Fibroblast of lung (primary cell): Measurements from ENCODE around the gene ABHD17C. TPM values are rescaled to one million over a fixed set of nuclear protein-coding genes. Genes with fewer than 3 reads are reported as not detected.
A peak's percentile ranks its signal among the peaks of the same experiment; 100 is the strongest.

Experiments used
- DNase-seq, 2 donors: peaks; one replicate each; pipeline versions ENCODE4 v3.0.0 to v3.0.0-alpha.2; 2010; ENCODE audit warnings: low read depth in 2 of 2
- H2AFZ ChIP-seq: 2 replicates; pipeline ENCODE4 v1.5.1; 2012; ENCODE audit warnings: low read length, control low read depth, inconsistent platforms
- H3K27ac ChIP-seq: 2 replicates; pipeline ENCODE4 v1.5.1; 2011; ENCODE audit warnings: low read length, control low read depth; ENCODE audit not compliant: insufficient read depth
- H3K27me3 ChIP-seq: 2 replicates; pipeline ENCODE4 v1.5.1; 2011; ENCODE audit warnings: mild to moderate bottlenecking, low read length; ENCODE audit not compliant: control insufficient read depth, insufficient read depth
- H3K36me3 ChIP-seq: 2 replicates; pipeline ENCODE4 v1.5.1; 2011; ENCODE audit warnings: low read length; ENCODE audit not compliant: control insufficient read depth, insufficient read depth
- H3K4me1 ChIP-seq: 2 replicates; pipeline ENCODE4 v1.5.1; 2011; ENCODE audit warnings: low read length; ENCODE audit not compliant: control insufficient read depth, insufficient read depth; ENCODE audit errors: extremely low read depth
- H3K4me2 ChIP-seq: 2 replicates; pipeline ENCODE4 v1.5.1; 2011; ENCODE audit warnings: low read length, control low read depth; ENCODE audit not compliant: insufficient read depth; ENCODE audit errors: extremely low read depth
- H3K4me3 ChIP-seq, 4 experiments: fragments of 200-600 bp in 1 of 4; sonication (generic) in 1 of 4; replicated peaks in 1 of 4; 2 replicates each; pipeline ENCODE4 v1.5.1; 2011 to 2016; ENCODE audit warnings: low read length in 4 of 4, low read depth in 3 of 4, mild to moderate bottlenecking in 3 of 4, control low read depth in 2 of 4, inconsistent platforms in 1 of 4, mixed read lengths in 1 of 4; ENCODE audit not compliant: insufficient read depth in 1 of 4; ENCODE audit errors: control extremely low read depth in 1 of 4
- H3K79me2 ChIP-seq: 2 replicates; pipeline ENCODE4 v1.5.1; 2012; ENCODE audit warnings: mild to moderate bottlenecking, low read length, inconsistent platforms; ENCODE audit not compliant: control insufficient read depth, insufficient read depth
- H3K9ac ChIP-seq: 2 replicates; pipeline ENCODE4 v1.5.1; 2011; ENCODE audit warnings: mild to moderate bottlenecking, low read length, control low read depth; ENCODE audit not compliant: insufficient read depth
- H3K9me3 ChIP-seq: 2 replicates; pipeline ENCODE4 v1.5.1; 2012; ENCODE audit warnings: low read depth, low read length; ENCODE audit not compliant: control insufficient read depth, insufficient read depth
- H4K20me1 ChIP-seq: 2 replicates; pipeline ENCODE4 v1.5.1; 2011; ENCODE audit warnings: low read length; ENCODE audit not compliant: control insufficient read depth, insufficient read depth; ENCODE audit errors: extremely low read depth
- EZH2 ChIP-seq: IDR thresholded peaks from 2 replicates; pipeline ENCODE4 v1.5.1; 2012; ENCODE audit warnings: low read length, control low read depth, mild to moderate bottlenecking; ENCODE audit errors: missing control alignments
- polyA plus RNA-seq, 2 donors: library from polyadenylated mRNA; depleted of rRNA in 1 of 2; stranded (reverse) in 1 of 2; unstranded in 1 of 2; fragments of >200 nt; gene quantifications; 2 replicates each; pipeline ENCODE4 v1.2.1, GENCODE V29; 2011 to 2012; ENCODE audit warnings: missing spikeins in 1 of 2
- total RNA-seq: library from RNA; depleted of rRNA; stranded (reverse); fragments of >200 nt; gene quantifications from 2 replicates; pipeline ENCODE4 v1.2.1, GENCODE V29; 2014
- TF ChIP-seq, protein P1 (sequence below), 2 donors: IDR thresholded peaks in 1 of 2; conservative IDR thresholded peaks in 1 of 2; 1 replicate in 1 of 2; 2 replicates in 1 of 2; pipeline ENCODE4 v1.5.1; 2011 to 2012; ENCODE audit warnings: low read length in 2 of 2, control low read depth in 1 of 2, inconsistent platforms in 1 of 2, low read depth in 1 of 2, mild to moderate bottlenecking in 1 of 2

Gene ABHD17C
- total and polyA plus RNA-seq, 2 donors (not counting 1 experiment from before 2014, with no cell fraction given): 14.0 to 38.7 TPM

DNA sequence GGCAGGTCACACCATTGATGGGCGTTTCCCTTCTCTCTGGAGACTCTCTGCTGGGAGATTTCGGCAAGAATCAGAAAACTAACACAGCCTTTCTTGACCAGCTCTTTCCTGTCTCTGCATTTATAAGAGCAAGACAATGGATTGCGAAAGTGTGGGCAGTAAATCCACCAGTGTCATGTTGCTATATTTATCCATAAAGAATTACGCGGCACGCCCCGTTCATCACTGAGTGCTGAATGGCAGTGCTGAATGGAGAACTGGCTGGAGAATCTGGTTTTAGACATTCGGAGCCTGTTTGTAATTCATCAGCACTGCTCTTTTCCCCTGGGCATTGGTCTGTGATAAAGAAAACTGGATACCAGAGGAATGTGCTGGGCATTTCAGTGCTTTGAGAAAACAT is 82.0 kb downstream of the ABHD17C start:
- peaks cover 11% of the 10 kb centered on the region for H3K79me2 ChIP-seq
- DNase-seq: peak; percentile 75 to 79
- H3K9me3 ChIP-seq: no peaks in the 10 kb centered on the region
- peak overlapping the region; percentile 39 for H3K27ac ChIP-seq
- peaks cover 2% of the 10 kb centered on the region for H4K20me1 ChIP-seq
- TF ChIP-seq, protein P1, sequence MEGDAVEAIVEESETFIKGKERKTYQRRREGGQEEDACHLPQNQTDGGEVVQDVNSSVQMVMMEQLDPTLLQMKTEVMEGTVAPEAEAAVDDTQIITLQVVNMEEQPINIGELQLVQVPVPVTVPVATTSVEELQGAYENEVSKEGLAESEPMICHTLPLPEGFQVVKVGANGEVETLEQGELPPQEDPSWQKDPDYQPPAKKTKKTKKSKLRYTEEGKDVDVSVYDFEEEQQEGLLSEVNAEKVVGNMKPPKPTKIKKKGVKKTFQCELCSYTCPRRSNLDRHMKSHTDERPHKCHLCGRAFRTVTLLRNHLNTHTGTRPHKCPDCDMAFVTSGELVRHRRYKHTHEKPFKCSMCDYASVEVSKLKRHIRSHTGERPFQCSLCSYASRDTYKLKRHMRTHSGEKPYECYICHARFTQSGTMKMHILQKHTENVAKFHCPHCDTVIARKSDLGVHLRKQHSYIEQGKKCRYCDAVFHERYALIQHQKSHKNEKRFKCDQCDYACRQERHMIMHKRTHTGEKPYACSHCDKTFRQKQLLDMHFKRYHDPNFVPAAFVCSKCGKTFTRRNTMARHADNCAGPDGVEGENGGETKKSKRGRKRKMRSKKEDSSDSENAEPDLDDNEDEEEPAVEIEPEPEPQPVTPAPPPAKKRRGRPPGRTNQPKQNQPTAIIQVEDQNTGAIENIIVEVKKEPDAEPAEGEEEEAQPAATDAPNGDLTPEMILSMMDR (conservative IDR thresholded peaks at IDR 0.05 in 1 of 2, IDR thresholded peaks at IDR 0.05 in 1 of 2; ENCODE audit: low read depth in 1 of 2, low read length in 2 of 2): no peak
- no peak for TF ChIP-seq EZH2
- no peak overlapping the region for H2AFZ ChIP-seq
- H3K9ac ChIP-seq: no peak overlapping the region
- H3K27me3 ChIP-seq: no peaks in the 10 kb centered on the region
- no peak overlapping the region for H3K4me2 ChIP-seq
- peaks cover 15% of the 10 kb centered on the region for H3K4me1 ChIP-seq
- peaks cover 4% of the 10 kb centered on the region for H3K36me3 ChIP-seq
- no peak overlapping the region for H3K4me3 ChIP-seq

DNA sequence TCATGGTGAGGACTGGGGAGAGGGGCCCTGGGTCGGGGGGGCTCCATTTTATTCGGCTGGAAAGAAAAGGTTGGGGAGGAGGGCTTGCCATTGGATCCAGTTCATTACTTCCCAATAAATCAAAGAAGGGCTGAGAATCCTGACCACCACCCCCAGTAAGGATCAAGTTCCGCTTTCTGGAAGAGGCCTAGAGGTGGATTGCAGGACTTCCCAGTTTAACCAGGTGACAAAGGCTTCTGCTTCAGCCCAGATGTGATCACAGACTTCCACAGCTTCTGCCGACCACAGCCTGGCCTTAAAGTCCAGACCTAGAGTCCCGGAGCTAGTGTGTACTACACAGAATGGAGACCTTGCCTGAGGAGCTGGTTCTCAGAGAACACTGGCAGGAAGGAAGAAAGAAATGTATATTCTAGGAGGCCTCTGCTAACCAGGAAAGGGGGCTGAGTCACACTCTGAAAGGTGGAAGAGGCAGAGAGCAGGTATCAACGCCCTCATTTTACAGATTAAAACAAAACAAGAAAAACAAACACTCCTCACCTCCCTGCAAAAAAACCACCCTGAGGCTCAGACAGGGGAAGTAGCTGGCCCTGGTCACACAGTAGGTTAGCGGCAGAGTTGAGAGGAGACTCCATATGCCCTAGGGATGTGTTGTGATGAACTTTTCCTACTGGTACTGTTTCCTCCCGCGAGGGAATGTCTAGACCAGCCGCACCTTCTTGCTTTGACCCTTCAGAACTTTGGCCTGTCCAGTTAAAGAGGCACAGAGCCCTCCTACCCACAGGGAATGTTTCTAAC is 82.9 kb downstream of the ABHD17C start:
- H3K4me1 ChIP-seq: peaks cover 14% of the 10 kb centered on the region
- peaks cover 4% of the 10 kb centered on the region for H3K36me3 ChIP-seq
- H3K9me3 ChIP-seq: no peaks in the 10 kb centered on the region
- no peak overlapping the region for H2AFZ ChIP-seq
- H4K20me1 ChIP-seq: peaks cover 2% of the 10 kb centered on the region
- no peak overlapping the region for H3K4me3 ChIP-seq
- H3K9ac ChIP-seq: no peak overlapping the region
- peaks cover 13% of the 10 kb centered on the region for H3K79me2 ChIP-seq
- no peaks in the 10 kb centered on the region for H3K27me3 ChIP-seq
- TF ChIP-seq, protein P1 (conservative IDR thresholded peaks at IDR 0.05 in 1 of 2, IDR thresholded peaks at IDR 0.05 in 1 of 2; ENCODE audit: low read depth in 1 of 2, low read length in 2 of 2): no peak
- TF ChIP-seq EZH2: no peak
- H3K4me2 ChIP-seq: peak overlapping the region; percentile 42
- peak overlapping the region; percentile 39 for H3K27ac ChIP-seq
- DNase-seq: no peak

DNA sequence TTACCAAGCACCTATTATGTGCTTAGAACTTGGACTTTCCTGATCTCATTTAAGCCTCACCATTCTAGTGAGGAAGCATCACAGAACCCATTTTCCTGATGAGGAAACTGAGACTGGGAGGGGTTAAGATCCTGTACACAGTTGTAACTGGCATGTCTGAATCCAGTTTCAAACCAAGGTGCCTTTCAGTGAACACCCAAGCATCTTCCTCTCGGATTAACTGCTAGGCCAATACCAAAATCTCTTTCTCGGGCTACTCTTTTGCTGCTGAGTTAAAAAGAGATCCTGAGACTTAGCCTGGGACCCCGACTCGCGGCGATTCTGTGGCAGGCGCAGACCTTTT is 83.5 kb downstream of the ABHD17C start:
- Histone ChIP-seq H3K27me3 (no peaks in the 10 kb centered on the region), H3K9ac (no peak overlapping the region)
- no peak for DNase-seq

More for the DNA sequence above, 83.5 kb downstream of the ABHD17C start:
- H3K4me2 ChIP-seq: peak overlapping the region; percentile 42
- peaks cover 2% of the 10 kb centered on the region for H4K20me1 ChIP-seq
- H3K36me3 ChIP-seq: peaks cover 4% of the 10 kb centered on the region
- H2AFZ ChIP-seq: no peak overlapping the region
- TF ChIP-seq, protein P1 (conservative IDR thresholded peaks at IDR 0.05 in 1 of 2, IDR thresholded peaks at IDR 0.05 in 1 of 2; ENCODE audit: low read depth in 1 of 2, low read length in 2 of 2): no peak
- no peak for TF ChIP-seq EZH2
- H3K9me3 ChIP-seq: no peaks in the 10 kb centered on the region
- H3K79me2 ChIP-seq: peaks cover 15% of the 10 kb centered on the region
- peak overlapping the region in 1 of 4 experiments; percentile 82 for H3K4me3 ChIP-seq
- H3K4me1 ChIP-seq: peaks cover 13% of the 10 kb centered on the region
- no peak overlapping the region for H3K27ac ChIP-seq
